GM18508 (cell line): ENCODE results near the gene RFPL2.

Source experiments
- ATAC-seq: cut with Tn5 transposase; IDR thresholded peaks from one replicate; pipeline ENCODE4 v1.9.1; 2021; ENCODE audit warnings: moderate number of reproducible peaks; ENCODE audit not compliant: insufficient read depth, unreplicated experiment

RFPL2 gene

GRCh38 chr22:32204856-32205722 is at the start of gene RFPL2:
RFPL2 (minus strand) TSS chr22:32205073; CDS start chr22:32202451, 2,622 bp downstream.
- ATAC-seq: no peak

- no peak for ATAC-seq
Observed at GRCh38 chr22:32249231-32249630, 44.4 kb upstream of the RFPL2 start.

GRCh38 chr22:32248276-32248675 is 43.4 kb upstream of the RFPL2 start:
- no peak for ATAC-seq

GRCh38 chr22:32246166-32246565 is 41.3 kb upstream of the RFPL2 start:
- ATAC-seq: no peak

- ATAC-seq: no peak
Observed at GRCh38 chr22:32245042-32245441, 40.2 kb upstream of the RFPL2 start.

- ATAC-seq: no peak
Observed at GRCh38 chr22:32244547-32244946, 39.7 kb upstream of the RFPL2 start.

GRCh38 chr22:32240461-32240860 is 35.6 kb upstream of the RFPL2 start:
- no peak for ATAC-seq

- no peak for ATAC-seq
Observed at GRCh38 chr22:32237906-32238305, 33.0 kb upstream of the RFPL2 start.

- ATAC-seq: no peak
Observed at GRCh38 chr22:32236970-32237369, 32.1 kb upstream of the RFPL2 start.

- no peak for ATAC-seq
Observed at GRCh38 chr22:32233091-32233490, 28.2 kb upstream of the RFPL2 start.

- ATAC-seq: no peak
Observed at GRCh38 chr22:32232191-32232830, 27.4 kb upstream of the RFPL2 start.

GRCh38 chr22:32226326-32227104 is 21.6 kb upstream of the RFPL2 start:
- no peak for ATAC-seq

GRCh38 chr22:32222991-32223390 is 18.1 kb upstream of the RFPL2 start:
- ATAC-seq: no peak

GRCh38 chr22:32219026-32219425 is 14.2 kb upstream of the RFPL2 start:
- ATAC-seq: no peak

- ATAC-seq: no peak
Observed at GRCh38 chr22:32218470-32218869, 13.6 kb upstream of the RFPL2 start.

GRCh38 chr22:32217465-32217864 is 12.6 kb upstream of the RFPL2 start:
- no peak for ATAC-seq

- no peak for ATAC-seq
Observed at GRCh38 chr22:32216911-32217310, 12.0 kb upstream of the RFPL2 start.

- no peak for ATAC-seq
Observed at GRCh38 chr22:32211011-32211410, 6.1 kb upstream of the RFPL2 start.

- no peak for ATAC-seq
Observed at GRCh38 chr22:32208681-32209080, 3.8 kb upstream of the RFPL2 start.

- ATAC-seq: no peak
Observed at GRCh38 chr22:32207971-32208480, 3.2 kb upstream of the RFPL2 start.
